GM21447 (cell line): ENCODE data around the gene PTPRN2.

Source experiments
- ATAC-seq: cut with Tn5 transposase; IDR thresholded peaks from one replicate; pipeline ENCODE4 v1.9.1; 2021; ENCODE audit not compliant: unreplicated experiment

The PTPRN2 gene

GRCh38 chr7:157820796-157821195 is 766.8 kb downstream of the PTPRN2 start:
- no peak for ATAC-seq

- no peak for ATAC-seq
These were observed 768.2 kb downstream of the PTPRN2 start for GRCh38 chr7:157819455-157819807.

GRCh38 chr7:157818701-157819454 is 768.7 kb downstream of the PTPRN2 start:
- ATAC-seq, result no peak

- no peak for ATAC-seq
These were observed 769.5 kb downstream of the PTPRN2 start for GRCh38 chr7:157817944-157818700.

GRCh38 chr7:157817433-157817832 is 770.2 kb downstream of the PTPRN2 start:
- no peak for ATAC-seq

GRCh38 chr7:157816526-157817250 is 770.9 kb downstream of the PTPRN2 start:
- no peak for ATAC-seq

- ATAC-seq, result no peak
These were observed 771.5 kb downstream of the PTPRN2 start for GRCh38 chr7:157816086-157816485.

GRCh38 chr7:157815706-157816022 is 772.0 kb downstream of the PTPRN2 start:
- ATAC-seq, result no peak

- ATAC-seq, result no peak
These were observed 772.5 kb downstream of the PTPRN2 start for GRCh38 chr7:157814931-157815705.

- no peak for ATAC-seq
These were observed 773.6 kb downstream of the PTPRN2 start for GRCh38 chr7:157813741-157814661.

- no peak for ATAC-seq
These were observed 774.6 kb downstream of the PTPRN2 start for GRCh38 chr7:157813053-157813452.

- no peak for ATAC-seq
These were observed 775.7 kb downstream of the PTPRN2 start for GRCh38 chr7:157811946-157812345.

GRCh38 chr7:157809863-157810851 is 777.5 kb downstream of the PTPRN2 start:
- ATAC-seq, result no peak

GRCh38 chr7:157809154-157809862 is 778.3 kb downstream of the PTPRN2 start:
- no peak for ATAC-seq

- ATAC-seq, result no peak
These were observed 779.6 kb downstream of the PTPRN2 start for GRCh38 chr7:157808042-157808441.

GRCh38 chr7:157807510-157807909 is 780.1 kb downstream of the PTPRN2 start:
- no peak for ATAC-seq

- ATAC-seq, result no peak
These were observed 780.9 kb downstream of the PTPRN2 start for GRCh38 chr7:157806711-157807110.

GRCh38 chr7:157805713-157806112 is 781.9 kb downstream of the PTPRN2 start:
- no peak for ATAC-seq
